ENCODE measurements around the gene COBL.

Gene COBL

DNA sequence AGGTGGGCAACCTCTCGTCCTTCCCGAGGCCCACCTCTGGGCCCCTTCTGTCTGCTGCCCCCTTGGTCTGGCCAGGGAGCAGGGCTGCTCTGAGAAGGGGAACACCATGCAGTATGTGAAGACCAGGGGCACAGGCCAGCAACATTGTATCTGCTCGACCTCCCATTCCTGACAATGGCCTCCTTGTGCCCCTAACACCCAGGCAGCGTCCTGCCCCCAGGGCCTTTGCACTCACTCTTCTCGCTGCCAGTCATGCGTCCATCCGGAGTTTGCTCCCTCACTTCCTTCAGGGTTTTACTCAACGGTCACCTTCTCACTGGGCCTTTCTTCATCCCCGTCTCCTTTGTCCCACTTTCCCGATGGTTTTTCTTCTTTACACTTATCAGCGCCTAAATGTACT lies 301.0 kb downstream of the COBL start:
- Histone ChIP-seq H3K9me3 (ENCODE audit: control insufficient read depth, insufficient read depth, low read length) (no peaks in the 10 kb centered on the region), H3K79me2 (ENCODE audit: control insufficient read depth, low read length) (no peaks in the 10 kb centered on the region), H3K4me3 (ENCODE audit: low read length) (no peak overlapping the region), H3K27ac (ENCODE audit: low read depth, low read length) (no peak overlapping the region), H3K4me1 (ENCODE audit: control insufficient read depth, low read length) (no peaks in the 10 kb centered on the region), H3K4me2 (ENCODE audit: low read length) (no peak overlapping the region), H3F3A (ENCODE audit: control insufficient read depth, insufficient read depth) (no peaks in the 10 kb centered on the region), H4K20me1 (ENCODE audit: control insufficient read depth, insufficient read depth, low read depth, low read length) (no peaks in the 10 kb centered on the region), H3K9me2 (replicated peaks; ENCODE audit: control insufficient read depth, low read length) (no peaks in the 10 kb centered on the region), H3K27me3 (ENCODE audit: control insufficient read depth, low read length) (no peaks in the 10 kb centered on the region), H3K36me3 (ENCODE audit: control insufficient read depth, low read length) (no peaks in the 10 kb centered on the region)
- TF ChIP-seq EZH2phosphoT487 (IDR thresholded peaks at IDR 0.05; ENCODE audit: borderline replicate concordance, low read length), result no peak
- TF ChIP-seq, protein P1, sequence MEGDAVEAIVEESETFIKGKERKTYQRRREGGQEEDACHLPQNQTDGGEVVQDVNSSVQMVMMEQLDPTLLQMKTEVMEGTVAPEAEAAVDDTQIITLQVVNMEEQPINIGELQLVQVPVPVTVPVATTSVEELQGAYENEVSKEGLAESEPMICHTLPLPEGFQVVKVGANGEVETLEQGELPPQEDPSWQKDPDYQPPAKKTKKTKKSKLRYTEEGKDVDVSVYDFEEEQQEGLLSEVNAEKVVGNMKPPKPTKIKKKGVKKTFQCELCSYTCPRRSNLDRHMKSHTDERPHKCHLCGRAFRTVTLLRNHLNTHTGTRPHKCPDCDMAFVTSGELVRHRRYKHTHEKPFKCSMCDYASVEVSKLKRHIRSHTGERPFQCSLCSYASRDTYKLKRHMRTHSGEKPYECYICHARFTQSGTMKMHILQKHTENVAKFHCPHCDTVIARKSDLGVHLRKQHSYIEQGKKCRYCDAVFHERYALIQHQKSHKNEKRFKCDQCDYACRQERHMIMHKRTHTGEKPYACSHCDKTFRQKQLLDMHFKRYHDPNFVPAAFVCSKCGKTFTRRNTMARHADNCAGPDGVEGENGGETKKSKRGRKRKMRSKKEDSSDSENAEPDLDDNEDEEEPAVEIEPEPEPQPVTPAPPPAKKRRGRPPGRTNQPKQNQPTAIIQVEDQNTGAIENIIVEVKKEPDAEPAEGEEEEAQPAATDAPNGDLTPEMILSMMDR (IDR thresholded peaks at IDR 0.05; ENCODE audit: low read depth, low read length, poor library complexity, severe bottlenecking), result no peak

DNA sequence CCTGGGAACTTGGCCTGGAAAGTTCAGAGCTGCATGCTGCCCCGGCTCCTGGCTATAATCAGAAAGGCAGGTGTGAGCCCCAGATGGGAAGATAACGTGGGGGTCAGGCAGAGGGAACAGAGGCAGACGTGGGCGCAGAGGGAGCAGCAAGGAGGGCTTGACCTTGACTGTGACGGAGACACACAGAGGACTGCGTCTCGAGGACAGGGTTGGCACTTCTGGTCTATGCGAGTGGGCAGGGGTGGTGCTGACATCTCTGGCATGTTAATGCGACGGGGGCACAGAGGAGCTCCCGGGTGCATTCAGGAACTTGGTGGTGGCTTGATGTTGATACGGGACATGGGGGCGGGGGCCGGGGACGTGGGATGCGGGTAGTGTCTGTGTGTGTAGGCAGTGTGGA lies 301.8 kb downstream of the COBL start:
- Histone ChIP-seq H4K20me1 (ENCODE audit: control insufficient read depth, insufficient read depth, low read depth, low read length) (no peaks in the 10 kb centered on the region), H3K27ac (ENCODE audit: low read depth, low read length) (no peak overlapping the region), H3K9me2 (replicated peaks; ENCODE audit: control insufficient read depth, low read length) (no peaks in the 10 kb centered on the region), H3K79me2 (ENCODE audit: control insufficient read depth, low read length) (no peaks in the 10 kb centered on the region), H3K9me3 (ENCODE audit: control insufficient read depth, insufficient read depth, low read length) (no peaks in the 10 kb centered on the region), H3K36me3 (ENCODE audit: control insufficient read depth, low read length) (no peaks in the 10 kb centered on the region), H3K4me3 (ENCODE audit: low read length) (no peak overlapping the region), H3K27me3 (ENCODE audit: control insufficient read depth, low read length) (no peaks in the 10 kb centered on the region), H3K4me2 (ENCODE audit: low read length) (no peak overlapping the region), H3F3A (ENCODE audit: control insufficient read depth, insufficient read depth) (no peaks in the 10 kb centered on the region), H3K4me1 (ENCODE audit: control insufficient read depth, low read length) (no peaks in the 10 kb centered on the region)
- no peak for TF ChIP-seq EZH2phosphoT487 (IDR thresholded peaks at IDR 0.05; ENCODE audit: borderline replicate concordance, low read length)

DNA sequence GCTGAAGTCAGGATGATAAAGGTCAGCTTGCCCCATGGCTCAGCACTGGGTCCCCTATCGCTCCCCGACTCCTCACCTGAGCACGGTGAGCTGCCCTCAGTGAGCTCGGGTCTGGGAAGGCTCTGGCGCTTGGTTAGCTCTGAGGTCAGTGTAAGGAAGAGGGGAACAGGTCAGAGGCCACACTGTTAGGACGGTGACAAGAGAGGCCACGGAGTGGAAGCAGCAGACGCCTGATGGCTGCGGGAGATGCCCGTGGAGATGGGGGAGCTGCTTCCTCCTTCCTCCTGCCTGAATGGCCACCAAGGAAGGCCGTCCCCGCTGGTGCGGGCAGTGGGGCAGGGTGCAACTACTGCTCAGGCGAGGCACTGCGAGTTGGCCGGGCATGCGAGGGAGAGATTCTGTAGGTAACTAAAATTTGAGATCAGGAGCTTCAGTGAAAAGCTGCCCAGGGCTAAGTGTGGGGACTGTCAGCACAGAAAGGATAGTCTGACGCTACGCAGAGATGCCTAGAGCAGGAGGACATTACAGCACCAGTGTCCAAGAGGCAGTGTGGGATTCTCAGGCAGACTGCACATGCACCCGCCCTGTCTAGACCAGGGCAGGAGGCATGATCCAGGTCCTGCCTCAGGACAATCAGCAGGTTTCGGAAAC lies 302.6 kb downstream of the COBL start:
- no peak overlapping the region for H3K4me2 ChIP-seq (ENCODE audit: low read length)
- H3K9me3 ChIP-seq (ENCODE audit: control insufficient read depth, insufficient read depth, low read length), result no peaks in the 10 kb centered on the region
- no peaks in the 10 kb centered on the region for H3K36me3 ChIP-seq (ENCODE audit: control insufficient read depth, low read length)
- H4K20me1 ChIP-seq (ENCODE audit: control insufficient read depth, insufficient read depth, low read depth, low read length), result no peaks in the 10 kb centered on the region
- no peak for TF ChIP-seq EZH2phosphoT487 (IDR thresholded peaks at IDR 0.05; ENCODE audit: borderline replicate concordance, low read length)
- TF ChIP-seq, protein P1 (IDR thresholded peaks at IDR 0.05; ENCODE audit: low read depth, low read length, poor library complexity, severe bottlenecking), result no peak
- H3K9me2 ChIP-seq (replicated peaks; ENCODE audit: control insufficient read depth, low read length), result no peaks in the 10 kb centered on the region
- no peaks in the 10 kb centered on the region for H3K79me2 ChIP-seq (ENCODE audit: control insufficient read depth, low read length)
- H3K27me3 ChIP-seq (ENCODE audit: control insufficient read depth, low read length), result no peaks in the 10 kb centered on the region
- no peak overlapping the region for H3K4me3 ChIP-seq (ENCODE audit: low read length)
- H3K4me1 ChIP-seq (ENCODE audit: control insufficient read depth, low read length), result no peaks in the 10 kb centered on the region
- H3F3A ChIP-seq (ENCODE audit: control insufficient read depth, insufficient read depth), result no peaks in the 10 kb centered on the region
- no peak overlapping the region for H3K27ac ChIP-seq (ENCODE audit: low read depth, low read length)

DNA sequence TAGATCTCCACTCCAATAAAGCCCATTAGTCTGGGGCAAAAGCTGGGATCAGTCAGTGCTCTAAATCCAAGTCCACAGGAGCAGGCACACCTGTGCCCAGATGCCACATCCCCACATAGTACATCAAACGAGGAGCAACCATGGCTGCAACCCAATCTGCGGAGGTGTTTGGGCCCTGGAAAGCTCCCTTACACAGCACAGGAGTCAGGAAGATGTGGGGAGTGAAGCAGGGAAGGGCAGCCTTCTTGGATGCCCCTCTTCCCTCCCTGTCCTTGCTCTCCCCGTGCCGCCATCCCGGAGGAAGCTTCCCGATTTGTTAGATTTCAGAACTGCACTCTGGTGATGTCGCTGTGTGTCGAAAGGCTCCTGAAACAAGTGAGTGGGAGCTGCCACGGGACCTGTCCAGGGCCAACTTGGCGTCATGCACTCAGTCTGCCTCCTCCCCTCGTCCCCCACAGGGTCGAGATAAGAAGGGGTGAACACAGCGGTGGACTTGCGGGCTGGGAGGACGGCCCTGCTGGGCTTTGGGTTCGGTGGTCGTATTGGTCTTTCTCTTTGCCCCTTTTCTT lies 303.3 kb downstream of the COBL start:
- H3K36me3 ChIP-seq (ENCODE audit: control insufficient read depth, low read length), result no peaks in the 10 kb centered on the region
- no peaks in the 10 kb centered on the region for H4K20me1 ChIP-seq (ENCODE audit: control insufficient read depth, insufficient read depth, low read depth, low read length)
- no peak for TF ChIP-seq EZH2phosphoT487 (IDR thresholded peaks at IDR 0.05; ENCODE audit: borderline replicate concordance, low read length)
- TF ChIP-seq, protein P1 (IDR thresholded peaks at IDR 0.05; ENCODE audit: low read depth, low read length, poor library complexity, severe bottlenecking), result no peak
- no peaks in the 10 kb centered on the region for H3K4me1 ChIP-seq (ENCODE audit: control insufficient read depth, low read length)
- H3K27ac ChIP-seq (ENCODE audit: low read depth, low read length), result no peak overlapping the region
- H3K9me3 ChIP-seq (ENCODE audit: control insufficient read depth, insufficient read depth, low read length), result no peaks in the 10 kb centered on the region
- no peak overlapping the region for H3K4me2 ChIP-seq (ENCODE audit: low read length)
- H3K27me3 ChIP-seq (ENCODE audit: control insufficient read depth, low read length), result no peaks in the 10 kb centered on the region
- H3K4me3 ChIP-seq (ENCODE audit: low read length), result no peak overlapping the region
- H3F3A ChIP-seq (ENCODE audit: control insufficient read depth, insufficient read depth), result no peaks in the 10 kb centered on the region
- no peaks in the 10 kb centered on the region for H3K79me2 ChIP-seq (ENCODE audit: control insufficient read depth, low read length)
- H3K9me2 ChIP-seq (replicated peaks; ENCODE audit: control insufficient read depth, low read length), result no peaks in the 10 kb centered on the region
